GM12872 (cell line): Measurements from ENCODE around the gene SLX9.

ENCODE experiments used
- CTCF ChIP-seq: IDR thresholded peaks from 3 replicates; pipeline ENCODE4 v1.5.1; 2011; ENCODE audit warnings: low read depth, mild to moderate bottlenecking, low read length, moderate library complexity; ENCODE audit not compliant: insufficient read depth

SLX9 gene

GRCh38 chr21:44990921-44991320 is 51.1 kb downstream of the SLX9 start:
- no peak for TF ChIP-seq CTCF

GRCh38 chr21:44991538-44992483 is 52.0 kb downstream of the SLX9 start:
- TF ChIP-seq CTCF, result no peak

- no peak for TF ChIP-seq CTCF
Measured at GRCh38 chr21:44992608-44993031, 52.8 kb downstream of the SLX9 start.

GRCh38 chr21:44993321-44994046 is 53.7 kb downstream of the SLX9 start:
- no peak for TF ChIP-seq CTCF

- TF ChIP-seq CTCF, result no peak
Measured at GRCh38 chr21:44994047-44994694, 54.3 kb downstream of the SLX9 start.

- no peak for TF ChIP-seq CTCF
Measured at GRCh38 chr21:44994695-44995342, 55.0 kb downstream of the SLX9 start.

- no peak for TF ChIP-seq CTCF
Measured at GRCh38 chr21:44995343-44995941, 55.6 kb downstream of the SLX9 start.
